ENCODE results near the gene ZNF681. TPM values are rescaled to one million over a fixed set of nuclear protein-coding genes. Genes with fewer than 3 reads are reported as not detected.

ZNF681 gene
- total and polyA plus RNA-seq, 2 of the 4 experiments (the other 2 are of a cell fraction), result 0.15 to 0.54 TPM

GRCh38 chr19:23800271-23800670, 41.6 kb upstream of the ZNF681 start:
- no peak overlapping the region for H2BK15ac ChIP-seq (ENCODE audit: low read depth, low read length)
- H4K5ac ChIP-seq (ENCODE audit: low read depth, low read length), result no peak overlapping the region
- H2AFZ ChIP-seq (replicated peaks; ENCODE audit: low read length, poor library complexity), result no peak overlapping the region
- no peak overlapping the region for H4K91ac ChIP-seq (ENCODE audit: insufficient read depth, low read depth, low read length)
- H4K20me1 ChIP-seq (ENCODE audit: insufficient read depth, low read length), result no peaks in the 10 kb centered on the region
- no CpG with 5 or more reads among the region's 3 CpGs for WGBS, 2 experiments (ENCODE audit: extremely low coverage in 2 of 2, insufficient read length in 1 of 2)
- no peaks in the 10 kb centered on the region for H3K36me3 ChIP-seq (ENCODE audit: control insufficient read depth, insufficient read depth, low read length)
- BruUV-seq (replicated peaks), result no TSS peak
- no peaks in the 10 kb centered on the region for H3K4me1 ChIP-seq (ENCODE audit: control insufficient read depth, insufficient read depth, low read length)
- DNase-seq (no peak), ATAC-seq (ENCODE audit: low read depth) (no peak)
- H2AK9ac ChIP-seq (replicated peaks; ENCODE audit: low read depth, low read length, poor library complexity), result no peak overlapping the region
- H4K8ac ChIP-seq (ENCODE audit: low read depth in 2 of 2, low read length in 2 of 2), result no peak overlapping the region
- H3K9ac ChIP-seq (ENCODE audit: low read depth, low read length), result no peak overlapping the region
- no peaks in the 10 kb centered on the region for H3K9me3 ChIP-seq (ENCODE audit: control insufficient read depth, insufficient read depth, low read length)
- no peak overlapping the region for H2AK5ac ChIP-seq (ENCODE audit: low read depth, low read length)
- H3K27me3 ChIP-seq (ENCODE audit: control insufficient read depth, insufficient read depth, low read length), result no peaks in the 10 kb centered on the region
- H3K79me1 ChIP-seq (ENCODE audit: low read depth in 1 of 2, low read length in 2 of 2), result no peaks in the 10 kb centered on the region
- H3K4me2 ChIP-seq (ENCODE audit: low read depth, low read length), result no peak overlapping the region
- CTCF ChIA-PET, result no interaction called here
- intact Hi-C loops (cut with micrococcal nuclease) (no loop called here), dilution Hi-C loops (cut with HindIII; ENCODE audit: low sequenced_read_pairs, unreplicated experiment) (no loop called here), in situ Hi-C loops (cut with MboI; ENCODE audit: low sequenced_read_pairs) (no loop called here)
- no peak overlapping the region for H2BK5ac ChIP-seq (ENCODE audit: low read depth, low read length, poor library complexity, severe bottlenecking)
- H3K27ac ChIP-seq (ENCODE audit: insufficient read depth, low read length), result no peak overlapping the region
- no peak overlapping the region for H2BK120ac ChIP-seq (ENCODE audit: low read depth, low read length)
- H3K9me1 ChIP-seq (ENCODE audit: insufficient read depth, low read length), result no peaks in the 10 kb centered on the region
- no peak overlapping the region for H3K4ac ChIP-seq (ENCODE audit: low read depth, low read length)
- no peak overlapping the region for H3K4me3 ChIP-seq (ENCODE audit: insufficient read depth, low read depth, low read length)
- H3K56ac ChIP-seq (ENCODE audit: extremely low read depth, insufficient read depth, low read length), result no peak overlapping the region
- H3K14ac ChIP-seq (replicated peaks; ENCODE audit: low read depth, low read length), result no peak overlapping the region
- TF ChIP-seq USF2 (IDR thresholded peaks at IDR 0.05; ENCODE audit: low read depth, low read length), result no peak
- TF ChIP-seq FOS (IDR thresholded peaks at IDR 0.05; ENCODE audit: low read depth, low read length), result no peak
- TF ChIP-seq MXI1 (IDR thresholded peaks at IDR 0.05; ENCODE audit: borderline replicate concordance, low read depth, low read length), result no peak
- TF ChIP-seq CEBPB (IDR thresholded peaks at IDR 0.05; ENCODE audit: low read depth, low read length), result no peak
- TF ChIP-seq MAFK (IDR thresholded peaks at IDR 0.05; ENCODE audit: low read depth, low read length), result no peak
- no peak for TF ChIP-seq BHLHE40 (IDR thresholded peaks at IDR 0.05; ENCODE audit: low read depth, low read length)
- TF ChIP-seq ELK1 (IDR thresholded peaks at IDR 0.05; ENCODE audit: borderline replicate concordance, low read depth, low read length), result no peak
- TF ChIP-seq CHD1 (IDR thresholded peaks at IDR 0.05; ENCODE audit: low read depth, low read length), result no peak
- TF ChIP-seq RCOR1 (IDR thresholded peaks at IDR 0.05; ENCODE audit: insufficient replicate concordance, low read length), result no peak
- no peak for TF ChIP-seq NFE2L2 (IDR thresholded peaks at IDR 0.05; ENCODE audit: low read depth, low read length)
- no peak for TF ChIP-seq MAZ (IDR thresholded peaks at IDR 0.05; ENCODE audit: borderline replicate concordance, low read depth, low read length)
- no peak for TF ChIP-seq POLR2A (IDR thresholded peaks at IDR 0.05; ENCODE audit: low read depth, low read length)
- no peak for TF ChIP-seq SMC3 (IDR thresholded peaks at IDR 0.05; ENCODE audit: low read depth, low read length)
- TF ChIP-seq RAD21 (IDR thresholded peaks at IDR 0.05; ENCODE audit: low read length), result no peak
- no peak for TF ChIP-seq CTCF (conservative IDR thresholded peaks at IDR 0.05; ENCODE audit: low read depth, low read length)
- TF ChIP-seq RFX5 (IDR thresholded peaks at IDR 0.05; ENCODE audit: low read depth, low read length), result no peak
- no peak overlapping the region for H3K23ac ChIP-seq (ENCODE audit: low read depth, low read length)
- POLR2A ChIA-PET (ENCODE audit: unreplicated experiment), result no interaction called here
- no peak overlapping the region for H2BK20ac ChIP-seq (ENCODE audit: low read depth, low read length)
- H3K18ac ChIP-seq (ENCODE audit: low read depth, low read length), result no peak overlapping the region

All from IMR-90 (cell line).